ENCODE data around the gene TMOD1.

- TF ChIP-seq MNT (conservative IDR thresholded peaks at IDR 0.05) (no peak), RFX1 (IDR thresholded peaks at IDR 0.05) (no peak), JUND (IDR thresholded peaks at IDR 0.05; ENCODE audit: borderline replicate concordance, low read depth, low read length) (no peak), JUND (tag; IDR thresholded peaks at IDR 0.05; ENCODE audit: borderline replicate concordance, low read depth, low read length) (no peak), NRF1 (conservative IDR thresholded peaks at IDR 0.05 in 1 of 2, IDR thresholded peaks at IDR 0.05 in 1 of 2) (no peak), STAT6 (CRISPR knock-in tag; IDR thresholded peaks at IDR 0.05) (no peak), SP1 (CRISPR knock-in tag; IDR thresholded peaks at IDR 0.05) (no peak), CBX2 (IDR thresholded peaks at IDR 0.05; ENCODE audit: insufficient read depth, low read length, poor library complexity, severe bottlenecking) (no peak), GTF2A2 (tag; IDR thresholded peaks at IDR 0.05) (no peak), CTCF (IDR thresholded peaks at IDR 0.05 in 2 of 3, conservative IDR thresholded peaks at IDR 0.05 in 1 of 3; ENCODE audit: insufficient read depth in 2 of 3, low read depth in 1 of 3, low read length in 3 of 3) (no peak), CREM (IDR thresholded peaks at IDR 0.05; ENCODE audit: low read depth) (no peak), BCL6 (CRISPR knock-in tag; IDR thresholded peaks at IDR 0.05) (no peak), CCAR2 (IDR thresholded peaks at IDR 0.05; ENCODE audit: low read depth, low read length) (no peak), SIN3A (IDR thresholded peaks at IDR 0.05; ENCODE audit: borderline replicate concordance in 2 of 2, control insufficient read depth in 1 of 2, low read depth in 2 of 2, low read length in 2 of 2) (no peak)
- TF ChIP-seq, protein P1, sequence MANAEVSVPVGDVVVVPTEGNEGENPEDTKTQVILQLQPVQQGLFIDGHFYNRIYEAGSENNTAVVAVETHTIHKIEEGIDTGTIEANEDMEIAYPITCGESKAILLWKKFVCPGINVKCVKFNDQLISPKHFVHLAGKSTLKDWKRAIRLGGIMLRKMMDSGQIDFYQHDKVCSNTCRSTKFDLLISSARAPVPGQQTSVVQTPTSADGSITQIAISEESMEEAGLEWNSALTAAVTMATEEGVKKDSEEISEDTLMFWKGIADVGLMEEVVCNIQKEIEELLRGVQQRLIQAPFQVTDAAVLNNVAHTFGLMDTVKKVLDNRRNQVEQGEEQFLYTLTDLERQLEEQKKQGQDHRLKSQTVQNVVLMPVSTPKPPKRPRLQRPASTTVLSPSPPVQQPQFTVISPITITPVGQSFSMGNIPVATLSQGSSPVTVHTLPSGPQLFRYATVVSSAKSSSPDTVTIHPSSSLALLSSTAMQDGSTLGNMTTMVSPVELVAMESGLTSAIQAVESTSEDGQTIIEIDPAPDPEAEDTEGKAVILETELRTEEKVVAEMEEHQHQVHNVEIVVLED (CRISPR knock-in tag; IDR thresholded peaks at IDR 0.05), result no peak
Observed at GRCh38 chr9:97506787-97507186, 5.3 kb downstream of the TMOD1 start.

Data from K562 (cell line).